K562 (cell line): Measurements from ENCODE around the gene TP53BP1. TPM values are rescaled to one million over a fixed set of nuclear protein-coding genes. Genes with fewer than 3 reads are reported as not detected.

Experiments used
- GABPA ChIP-seq: fragments of 200-800 bp; sonication (Bioruptor generic); conservative IDR thresholded peaks from 2 replicates; pipeline ENCODE4 v1.6.1; 2016; ENCODE audit warnings: low read depth, missing genetic modification characterization, missing compliant biosample characterization
- GTF2E2 ChIP-seq: fragments of 200-800 bp; sonication (Bioruptor generic); IDR thresholded peaks from 2 replicates; pipeline ENCODE4 v1.6.1; 2016; ENCODE audit warnings: missing genetic modification characterization, missing compliant biosample characterization
- HDGF ChIP-seq: fragments of 450-650 bp; IDR thresholded peaks from 2 replicates; pipeline ENCODE4 v1.6.1; 2016
- TSC22D4 ChIP-seq: fragments of 450-650 bp; IDR thresholded peaks from 2 replicates; pipeline ENCODE4 v1.6.1; 2016; ENCODE audit warnings: missing genetic modification characterization, missing biosample characterization, control low read depth
- ZNF75A ChIP-seq: fragments of 450-650 bp; formaldehyde crosslinking; IDR thresholded peaks from 2 replicates; pipeline ENCODE4 v1.4.0; 2020; ENCODE audit warnings: mild to moderate bottlenecking
- polyA plus RNA-seq, 8 experiments: library from polyadenylated mRNA; depleted of rRNA in 4 of 8; stranded (reverse) in 5 of 8; unstranded in 3 of 8; fragments of >200 nt; fragmentation: Nextera tagmentation in 2 of 8; fragmentation: Illumina TruSeq in 1 of 8; extraction: Ambion mirVana in 2 of 8; extraction: Trizol in 1 of 8; gene quantifications; 2 replicates each; pipeline versions ENCODE4 v1.2.1 to v1.2.3, GENCODE V29; 2011 to 2014; ENCODE audit warnings: inconsistent platforms in 1 of 8, missing spikeins in 1 of 8
- total RNA-seq, 7 experiments: library from RNA; depleted of rRNA in 6 of 7; stranded (reverse); fragments of >200 nt in 6 of 7; fragmentation: Illumina TruSeq in 2 of 7; extraction: Trizol in 2 of 7; gene quantifications; 2 replicates each; pipeline versions ENCODE4 v1.2.1 to v1.2.3, GENCODE V29; 2011 to 2021; ENCODE audit warnings: low replicate concordance in 1 of 7
- TF ChIP-seq, protein P1 (sequence below): fragments of 450-650 bp; IDR thresholded peaks from 2 replicates; pipeline ENCODE4 v1.6.1; 2017; ENCODE audit warnings: antibody characterized with exemption, mild to moderate bottlenecking
- TF ChIP-seq, protein P2 (sequence below), 2 experiments: fragments of 450-650 bp in 1 of 2; sonication (generic) in 1 of 2; formaldehyde crosslinking in 1 of 2; IDR thresholded peaks in 1 of 2; conservative IDR thresholded peaks in 1 of 2; 2 replicates each; pipeline versions ENCODE4 v1.6.1 to v1.8.1; 2016 to 2023; ENCODE audit warnings: mild to moderate bottlenecking in 2 of 2, moderate library complexity in 2 of 2, inconsistent platforms in 1 of 2, missing genetic modification reagents in 1 of 2
- TF ChIP-seq, protein P3 (sequence below): fragments of 250-450 bp; sonication (Bioruptor Pico); IDR thresholded peaks from 2 replicates; pipeline ENCODE4 v1.5.0; 2020; ENCODE audit warnings: mild to moderate bottlenecking, borderline replicate concordance

The TP53BP1 gene
- total and polyA plus RNA-seq, 9 of the 15 experiments (the other 6 are each of a cell fraction or from before 2014, with no cell fraction given) = 5.7 to 63.3 (median 30.9) TPM

DNA sequence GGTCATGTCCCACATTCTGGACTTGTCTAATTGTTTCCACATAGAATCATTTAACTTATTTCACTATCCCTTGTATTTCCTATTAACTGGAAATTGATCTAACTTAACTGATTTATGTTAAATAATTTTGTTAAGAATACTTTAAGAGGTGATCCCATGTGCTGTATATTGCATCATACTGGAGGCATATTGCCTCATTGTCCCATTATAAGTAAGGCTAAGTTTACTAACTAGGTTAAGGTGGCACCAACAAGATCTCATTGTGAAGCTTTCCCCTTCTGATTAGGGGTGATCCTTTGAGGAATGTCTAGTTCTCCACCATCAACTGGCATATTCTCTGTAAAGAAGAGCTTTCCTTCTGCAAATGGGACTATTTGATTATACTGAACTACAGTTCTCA, 48.8 kb upstream of the TP53BP1 start (continued):
- TF ChIP-seq, protein P1, sequence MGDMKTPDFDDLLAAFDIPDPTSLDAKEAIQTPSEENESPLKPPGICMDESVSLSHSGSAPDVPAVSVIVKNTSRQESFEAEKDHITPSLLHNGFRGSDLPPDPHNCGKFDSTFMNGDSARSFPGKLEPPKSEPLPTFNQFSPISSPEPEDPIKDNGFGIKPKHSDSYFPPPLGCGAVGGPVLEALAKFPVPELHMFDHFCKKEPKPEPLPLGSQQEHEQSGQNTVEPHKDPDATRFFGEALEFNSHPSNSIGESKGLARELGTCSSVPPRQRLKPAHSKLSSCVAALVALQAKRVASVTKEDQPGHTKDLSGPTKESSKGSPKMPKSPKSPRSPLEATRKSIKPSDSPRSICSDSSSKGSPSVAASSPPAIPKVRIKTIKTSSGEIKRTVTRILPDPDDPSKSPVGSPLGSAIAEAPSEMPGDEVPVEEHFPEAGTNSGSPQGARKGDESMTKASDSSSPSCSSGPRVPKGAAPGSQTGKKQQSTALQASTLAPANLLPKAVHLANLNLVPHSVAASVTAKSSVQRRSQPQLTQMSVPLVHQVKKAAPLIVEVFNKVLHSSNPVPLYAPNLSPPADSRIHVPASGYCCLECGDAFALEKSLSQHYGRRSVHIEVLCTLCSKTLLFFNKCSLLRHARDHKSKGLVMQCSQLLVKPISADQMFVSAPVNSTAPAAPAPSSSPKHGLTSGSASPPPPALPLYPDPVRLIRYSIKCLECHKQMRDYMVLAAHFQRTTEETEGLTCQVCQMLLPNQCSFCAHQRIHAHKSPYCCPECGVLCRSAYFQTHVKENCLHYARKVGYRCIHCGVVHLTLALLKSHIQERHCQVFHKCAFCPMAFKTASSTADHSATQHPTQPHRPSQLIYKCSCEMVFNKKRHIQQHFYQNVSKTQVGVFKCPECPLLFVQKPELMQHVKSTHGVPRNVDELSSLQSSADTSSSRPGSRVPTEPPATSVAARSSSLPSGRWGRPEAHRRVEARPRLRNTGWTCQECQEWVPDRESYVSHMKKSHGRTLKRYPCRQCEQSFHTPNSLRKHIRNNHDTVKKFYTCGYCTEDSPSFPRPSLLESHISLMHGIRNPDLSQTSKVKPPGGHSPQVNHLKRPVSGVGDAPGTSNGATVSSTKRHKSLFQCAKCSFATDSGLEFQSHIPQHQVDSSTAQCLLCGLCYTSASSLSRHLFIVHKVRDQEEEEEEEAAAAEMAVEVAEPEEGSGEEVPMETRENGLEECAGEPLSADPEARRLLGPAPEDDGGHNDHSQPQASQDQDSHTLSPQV = 0 out of 2 replicates have a peak, but pooled peaks have one; percentile 31
- TF ChIP-seq GTF2E2 (tag) = no peak
- TF ChIP-seq GABPA (tag) = no peak
- TF ChIP-seq HDGF = no peak
- TF ChIP-seq, protein P2, sequence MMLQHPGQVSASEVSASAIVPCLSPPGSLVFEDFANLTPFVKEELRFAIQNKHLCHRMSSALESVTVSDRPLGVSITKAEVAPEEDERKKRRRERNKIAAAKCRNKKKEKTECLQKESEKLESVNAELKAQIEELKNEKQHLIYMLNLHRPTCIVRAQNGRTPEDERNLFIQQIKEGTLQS (IDR thresholded peaks at IDR 0.05) = peak; percentile 95
- TF ChIP-seq, protein P2 (CRISPR knock-in tag; conservative IDR thresholded peaks at IDR 0.05) = no peak
- TF ChIP-seq, protein P3, sequence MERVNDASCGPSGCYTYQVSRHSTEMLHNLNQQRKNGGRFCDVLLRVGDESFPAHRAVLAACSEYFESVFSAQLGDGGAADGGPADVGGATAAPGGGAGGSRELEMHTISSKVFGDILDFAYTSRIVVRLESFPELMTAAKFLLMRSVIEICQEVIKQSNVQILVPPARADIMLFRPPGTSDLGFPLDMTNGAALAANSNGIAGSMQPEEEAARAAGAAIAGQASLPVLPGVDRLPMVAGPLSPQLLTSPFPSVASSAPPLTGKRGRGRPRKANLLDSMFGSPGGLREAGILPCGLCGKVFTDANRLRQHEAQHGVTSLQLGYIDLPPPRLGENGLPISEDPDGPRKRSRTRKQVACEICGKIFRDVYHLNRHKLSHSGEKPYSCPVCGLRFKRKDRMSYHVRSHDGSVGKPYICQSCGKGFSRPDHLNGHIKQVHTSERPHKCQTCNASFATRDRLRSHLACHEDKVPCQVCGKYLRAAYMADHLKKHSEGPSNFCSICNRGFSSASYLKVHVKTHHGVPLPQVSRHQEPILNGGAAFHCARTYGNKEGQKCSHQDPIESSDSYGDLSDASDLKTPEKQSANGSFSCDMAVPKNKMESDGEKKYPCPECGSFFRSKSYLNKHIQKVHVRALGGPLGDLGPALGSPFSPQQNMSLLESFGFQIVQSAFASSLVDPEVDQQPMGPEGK (CRISPR knock-in tag) = no peak
- no peak for TF ChIP-seq ZNF75A (CRISPR knock-in tag)
- no peak for TF ChIP-seq TSC22D4
- TF ChIP-seq, all 486 proteins: peak for 12
